Measurements from ENCODE around the gene SIRPG. TPM values are rescaled to one million over a fixed set of nuclear protein-coding genes. Genes with fewer than 3 reads are reported as not detected.
"Not testable (repeated sequence)": the region's sequence is repeated elsewhere in the genome, so short reads cannot be mapped to it uniquely, and the experiment has no call there.

Gene SIRPG
- total RNA-seq, 2 donors from 2014 or later = 32.0 to 62.9 TPM

- no peaks in the 10 kb centered on the region for H3K9me3 Mint-ChIP-seq
- peak overlapping the region; percentile 90 for H3K27ac Mint-ChIP-seq
- no peaks in the 10 kb centered on the region for H3K27me3 Mint-ChIP-seq
- H3K4me3 Mint-ChIP-seq = peak overlapping the region; percentile 90
- H3K4me1 Mint-ChIP-seq = peaks cover 76% of the 10 kb centered on the region
- ATAC-seq (replicated peaks) = peak; percentile 27
- H3K36me3 Mint-ChIP-seq (ENCODE audit: low read depth) = no peaks in the 10 kb centered on the region
Measured at GRCh38 chr20:1661542-1662299, 4.1 kb upstream of the SIRPG start.

GRCh38 chr20:1660246-1660645 is 2.7 kb upstream of the SIRPG start:
- peaks cover 84% of the 10 kb centered on the region for H3K4me1 Mint-ChIP-seq
- H3K36me3 Mint-ChIP-seq (ENCODE audit: low read depth) = peaks cover 7% of the 10 kb centered on the region
- ATAC-seq (replicated peaks) = peak; percentile 74
- peak overlapping the region; percentile 90 for H3K27ac Mint-ChIP-seq
- peak overlapping the region; percentile 90 for H3K4me3 Mint-ChIP-seq
- H3K27me3 Mint-ChIP-seq = no peaks in the 10 kb centered on the region
- H3K9me3 Mint-ChIP-seq = no peaks in the 10 kb centered on the region

GRCh38 chr20:1656844-1657243 is 735 bp downstream of the SIRPG start:
- Mint-ChIP-seq H3K4me1 (peaks cover 75% of the 10 kb centered on the region), H3K4me3 (peak overlapping the region; percentile 90), H3K27me3 (no peaks in the 10 kb centered on the region), H3K27ac (peak overlapping the region; percentile 90), H3K36me3 (ENCODE audit: low read depth) (peaks cover 34% of the 10 kb centered on the region), H3K9me3 (no peaks in the 10 kb centered on the region)
- ATAC-seq (replicated peaks) = peak; percentile 13

- H3K9me3 Mint-ChIP-seq = no peaks in the 10 kb centered on the region
- ATAC-seq (replicated peaks) = no peak
- peaks cover 71% of the 10 kb centered on the region for H3K4me1 Mint-ChIP-seq
- no peaks in the 10 kb centered on the region for H3K27me3 Mint-ChIP-seq
- peak overlapping the region; percentile 44 for H3K27ac Mint-ChIP-seq
- peak overlapping the region; percentile 90 for H3K4me3 Mint-ChIP-seq
- peaks cover 34% of the 10 kb centered on the region for H3K36me3 Mint-ChIP-seq (ENCODE audit: low read depth)
Measured at GRCh38 chr20:1654996-1655395, 2.6 kb downstream of the SIRPG start.

- H3K27ac Mint-ChIP-seq = peak overlapping the region; percentile 71
- peaks cover 48% of the 10 kb centered on the region for H3K36me3 Mint-ChIP-seq (ENCODE audit: low read depth)
- no peaks in the 10 kb centered on the region for H3K27me3 Mint-ChIP-seq
- peaks cover 54% of the 10 kb centered on the region for H3K4me1 Mint-ChIP-seq
- ATAC-seq (replicated peaks) = peak; percentile 43
- H3K9me3 Mint-ChIP-seq = no peaks in the 10 kb centered on the region
- peak overlapping the region; percentile 90 for H3K4me3 Mint-ChIP-seq
Measured at GRCh38 chr20:1652960-1653359, 4.6 kb downstream of the SIRPG start.

- Mint-ChIP-seq H3K4me1 (peaks cover 52% of the 10 kb centered on the region), H3K9me3 (no peaks in the 10 kb centered on the region), H3K4me3 (peak overlapping the region; percentile 24), H3K27ac (no peak overlapping the region), H3K27me3 (no peaks in the 10 kb centered on the region), H3K36me3 (ENCODE audit: low read depth) (peaks cover 57% of the 10 kb centered on the region)
- no peak for ATAC-seq (replicated peaks)
Measured at GRCh38 chr20:1652104-1652503, 5.5 kb downstream of the SIRPG start.

GRCh38 chr20:1651268-1652058 is 6.1 kb downstream of the SIRPG start:
- no peak for ATAC-seq (replicated peaks)
- peaks cover 52% of the 10 kb centered on the region for H3K4me1 Mint-ChIP-seq
- no peaks in the 10 kb centered on the region for H3K27me3 Mint-ChIP-seq
- peak overlapping the region; percentile 24 for H3K4me3 Mint-ChIP-seq
- H3K27ac Mint-ChIP-seq = no peak overlapping the region
- H3K9me3 Mint-ChIP-seq = no peaks in the 10 kb centered on the region
- peaks cover 61% of the 10 kb centered on the region for H3K36me3 Mint-ChIP-seq (ENCODE audit: low read depth)

- Mint-ChIP-seq H3K9me3 (no peaks in the 10 kb centered on the region), H3K4me1 (peaks cover 26% of the 10 kb centered on the region), H3K27me3 (no peaks in the 10 kb centered on the region), H3K4me3 (no peak overlapping the region), H3K27ac (no peak overlapping the region), H3K36me3 (ENCODE audit: low read depth) (peaks cover 34% of the 10 kb centered on the region)
- ATAC-seq (replicated peaks) = peak; percentile 80
Measured at GRCh38 chr20:1648101-1648500, 9.5 kb downstream of the SIRPG start.

GRCh38 chr20:1646975-1647431 is 10.6 kb downstream of the SIRPG start:
- peaks cover 20% of the 10 kb centered on the region for H3K4me1 Mint-ChIP-seq
- H3K4me3 Mint-ChIP-seq = peak overlapping the region; percentile 2
- peak; percentile 80 for ATAC-seq (replicated peaks)
- peaks cover 29% of the 10 kb centered on the region for H3K36me3 Mint-ChIP-seq (ENCODE audit: low read depth)
- no peaks in the 10 kb centered on the region for H3K27me3 Mint-ChIP-seq
- no peak overlapping the region for H3K27ac Mint-ChIP-seq
- no peaks in the 10 kb centered on the region for H3K9me3 Mint-ChIP-seq

- Mint-ChIP-seq H3K9me3 (no peaks in the 10 kb centered on the region), H3K27me3 (no peaks in the 10 kb centered on the region), H3K36me3 (ENCODE audit: low read depth) (peaks cover 28% of the 10 kb centered on the region), H3K4me1 (peaks cover 14% of the 10 kb centered on the region), H3K27ac (no peak overlapping the region), H3K4me3 (no peak overlapping the region)
- no peak for ATAC-seq (replicated peaks)
Measured at GRCh38 chr20:1644101-1644962, 13.2 kb downstream of the SIRPG start.

GRCh38 chr20:1638643-1639042 is 18.9 kb downstream of the SIRPG start:
- not testable (repeated sequence) for H3K27ac Mint-ChIP-seq

GRCh38 chr20:1637755-1638154 is 19.8 kb downstream of the SIRPG start:
- Mint-ChIP-seq H3K4me1 (peaks cover 16% of the 10 kb centered on the region), H3K27me3 (no peaks in the 10 kb centered on the region), H3K4me3 (no peak overlapping the region), H3K9me3 (no peaks in the 10 kb centered on the region), H3K27ac (no peak overlapping the region), H3K36me3 (ENCODE audit: low read depth) (peaks cover 40% of the 10 kb centered on the region)
- no peak for ATAC-seq (replicated peaks)

More at GRCh38 chr20:1638643-1639042, 18.9 kb downstream of the SIRPG start:
- peaks cover 36% of the 10 kb centered on the region for H3K36me3 Mint-ChIP-seq (ENCODE audit: low read depth)
- not testable (repeated sequence) for H3K27me3 Mint-ChIP-seq; H3K9me3 Mint-ChIP-seq; ATAC-seq (replicated peaks); H3K4me3 Mint-ChIP-seq
- peaks cover 11% of the 10 kb centered on the region for H3K4me1 Mint-ChIP-seq

GRCh38 chr20:1637226-1637625 is 20.4 kb downstream of the SIRPG start:
- ATAC-seq (replicated peaks) = no peak
- Mint-ChIP-seq H3K27me3 (no peaks in the 10 kb centered on the region), H3K27ac (no peak overlapping the region), H3K9me3 (no peaks in the 10 kb centered on the region), H3K4me1 (peaks cover 21% of the 10 kb centered on the region), H3K4me3 (no peak overlapping the region), H3K36me3 (ENCODE audit: low read depth) (peaks cover 43% of the 10 kb centered on the region)

- Mint-ChIP-seq H3K27ac (no peak overlapping the region), H3K36me3 (ENCODE audit: low read depth) (peaks cover 49% of the 10 kb centered on the region), H3K27me3 (no peaks in the 10 kb centered on the region), H3K4me3 (no peak overlapping the region), H3K9me3 (no peaks in the 10 kb centered on the region), H3K4me1 (peaks cover 27% of the 10 kb centered on the region)
- ATAC-seq (replicated peaks) = no peak
Measured at GRCh38 chr20:1636621-1637020, 21.0 kb downstream of the SIRPG start.
